Stimulated activated CD4-positive, alpha-beta T cell treated with anti-CD3 and anti-CD28 coated beads, Interleukin-4, amount 100 ng/mL, for 48 hours (primary cell): ENCODE measurements around the gene ZNF492.
A peak's percentile ranks its signal among the peaks of the same experiment; 100 is the strongest.
"Not testable (repeated sequence)": the region's sequence is repeated elsewhere in the genome, so short reads cannot be mapped to it uniquely, and the experiment has no call there.

Source experiments
- DNase-seq, 2 donors: peaks; one replicate each; pipeline ENCODE4 v3.0.0-alpha.2; 2020; ENCODE audit warnings: low read depth in 2 of 2

Gene ZNF492

GRCh38 chr19:22617181-22617580 lies 16.9 kb upstream of the ZNF492 start:
- DNase-seq, result not testable (repeated sequence)

- DNase-seq, result no peak
These were observed 16.4 kb upstream of the ZNF492 start for GRCh38 chr19:22617614-22618320.

- no peak for DNase-seq
These were observed 14.8 kb upstream of the ZNF492 start for GRCh38 chr19:22619371-22619770.

- DNase-seq, result no peak
These were observed 14.2 kb upstream of the ZNF492 start for GRCh38 chr19:22619932-22620331.

- DNase-seq, result no peak
These were observed 13.7 kb upstream of the ZNF492 start for GRCh38 chr19:22620401-22620800.

- DNase-seq, result no peak
These were observed 13.2 kb upstream of the ZNF492 start for GRCh38 chr19:22620912-22621311.

- DNase-seq, result no peak
These were observed 12.1 kb upstream of the ZNF492 start for GRCh38 chr19:22622020-22622419.

GRCh38 chr19:22622901-22623840 lies 11.0 kb upstream of the ZNF492 start:
- DNase-seq, result no peak

GRCh38 chr19:22623841-22624221 lies 10.3 kb upstream of the ZNF492 start:
- no peak for DNase-seq

- DNase-seq, result no peak
These were observed 8.7 kb upstream of the ZNF492 start for GRCh38 chr19:22625266-22626035.

- no peak for DNase-seq
These were observed 6.6 kb upstream of the ZNF492 start for GRCh38 chr19:22627526-22627925.

GRCh38 chr19:22628401-22628800 lies 5.7 kb upstream of the ZNF492 start:
- no peak for DNase-seq

GRCh38 chr19:22634450-22634827 lies 315 bp downstream of the ZNF492 start:
- peak in 1 of 2 donors; percentile 0 for DNase-seq

GRCh38 chr19:22685493-22685892 lies 51.4 kb downstream of the ZNF492 start:
- DNase-seq, result not testable (repeated sequence)

GRCh38 chr19:22702661-22703060 lies 68.5 kb downstream of the ZNF492 start:
- DNase-seq, result not testable (repeated sequence)

- DNase-seq, result not testable (repeated sequence)
These were observed 69.0 kb downstream of the ZNF492 start for GRCh38 chr19:22703096-22703495.

GRCh38 chr19:22708983-22709382 lies 74.9 kb downstream of the ZNF492 start:
- DNase-seq, result no peak
